ENCODE measurements around the gene FRS3. TPM values are rescaled to one million over a fixed set of nuclear protein-coding genes. Genes with fewer than 3 reads are reported as not detected.

FRS3 gene
- total and polyA plus RNA-seq, 2 experiments from 2014 or later = 1.3 to 3.3 TPM

DNA sequence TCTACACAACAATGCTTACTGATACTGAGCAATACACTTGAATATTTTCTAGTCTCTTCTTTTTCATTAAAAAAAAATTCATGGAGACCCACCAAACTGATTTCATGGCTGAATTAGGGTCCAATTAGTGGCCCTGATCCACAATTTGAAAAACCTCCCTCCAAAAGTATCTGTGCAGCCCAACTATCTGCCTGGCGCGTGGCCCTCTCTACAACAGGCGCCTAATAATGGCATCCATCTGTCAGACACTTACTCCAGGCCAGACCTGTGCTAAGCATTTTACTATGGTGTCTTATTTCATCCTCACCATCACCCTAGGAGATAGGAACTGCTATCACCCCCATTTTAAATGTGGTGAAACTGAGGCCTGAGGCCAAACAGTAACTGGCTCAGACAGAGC, 58.3 kb downstream of the FRS3 start (continued):
- TF ChIP-seq, protein P1, sequence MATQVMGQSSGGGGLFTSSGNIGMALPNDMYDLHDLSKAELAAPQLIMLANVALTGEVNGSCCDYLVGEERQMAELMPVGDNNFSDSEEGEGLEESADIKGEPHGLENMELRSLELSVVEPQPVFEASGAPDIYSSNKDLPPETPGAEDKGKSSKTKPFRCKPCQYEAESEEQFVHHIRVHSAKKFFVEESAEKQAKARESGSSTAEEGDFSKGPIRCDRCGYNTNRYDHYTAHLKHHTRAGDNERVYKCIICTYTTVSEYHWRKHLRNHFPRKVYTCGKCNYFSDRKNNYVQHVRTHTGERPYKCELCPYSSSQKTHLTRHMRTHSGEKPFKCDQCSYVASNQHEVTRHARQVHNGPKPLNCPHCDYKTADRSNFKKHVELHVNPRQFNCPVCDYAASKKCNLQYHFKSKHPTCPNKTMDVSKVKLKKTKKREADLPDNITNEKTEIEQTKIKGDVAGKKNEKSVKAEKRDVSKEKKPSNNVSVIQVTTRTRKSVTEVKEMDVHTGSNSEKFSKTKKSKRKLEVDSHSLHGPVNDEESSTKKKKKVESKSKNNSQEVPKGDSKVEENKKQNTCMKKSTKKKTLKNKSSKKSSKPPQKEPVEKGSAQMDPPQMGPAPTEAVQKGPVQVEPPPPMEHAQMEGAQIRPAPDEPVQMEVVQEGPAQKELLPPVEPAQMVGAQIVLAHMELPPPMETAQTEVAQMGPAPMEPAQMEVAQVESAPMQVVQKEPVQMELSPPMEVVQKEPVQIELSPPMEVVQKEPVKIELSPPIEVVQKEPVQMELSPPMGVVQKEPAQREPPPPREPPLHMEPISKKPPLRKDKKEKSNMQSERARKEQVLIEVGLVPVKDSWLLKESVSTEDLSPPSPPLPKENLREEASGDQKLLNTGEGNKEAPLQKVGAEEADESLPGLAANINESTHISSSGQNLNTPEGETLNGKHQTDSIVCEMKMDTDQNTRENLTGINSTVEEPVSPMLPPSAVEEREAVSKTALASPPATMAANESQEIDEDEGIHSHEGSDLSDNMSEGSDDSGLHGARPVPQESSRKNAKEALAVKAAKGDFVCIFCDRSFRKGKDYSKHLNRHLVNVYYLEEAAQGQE (IDR thresholded peaks at IDR 0.05; ENCODE audit: unreplicated experiment) = no peak
- TF ChIP-seq STAT1 (IDR thresholded peaks at IDR 0.05; ENCODE audit: unreplicated experiment) (no peak), EZH2 (IDR thresholded peaks at IDR 0.05; ENCODE audit: low read depth, unreplicated experiment) (no peak), EZH2phosphoT487 (IDR thresholded peaks at IDR 0.05; ENCODE audit: unreplicated experiment) (no peak), CREB1 (CRISPR knock-in tag; IDR thresholded peaks at IDR 0.05; ENCODE audit: low read depth) (no peak), ZNF114 (CRISPR knock-in tag; IDR thresholded peaks at IDR 0.05) (no peak), POLR2AphosphoS5 (IDR thresholded peaks at IDR 0.05; ENCODE audit: low read depth) (no peak), NANOG (IDR thresholded peaks at IDR 0.05; ENCODE audit: borderline replicate concordance) (no peak)
- TF ChIP-seq, protein P2, sequence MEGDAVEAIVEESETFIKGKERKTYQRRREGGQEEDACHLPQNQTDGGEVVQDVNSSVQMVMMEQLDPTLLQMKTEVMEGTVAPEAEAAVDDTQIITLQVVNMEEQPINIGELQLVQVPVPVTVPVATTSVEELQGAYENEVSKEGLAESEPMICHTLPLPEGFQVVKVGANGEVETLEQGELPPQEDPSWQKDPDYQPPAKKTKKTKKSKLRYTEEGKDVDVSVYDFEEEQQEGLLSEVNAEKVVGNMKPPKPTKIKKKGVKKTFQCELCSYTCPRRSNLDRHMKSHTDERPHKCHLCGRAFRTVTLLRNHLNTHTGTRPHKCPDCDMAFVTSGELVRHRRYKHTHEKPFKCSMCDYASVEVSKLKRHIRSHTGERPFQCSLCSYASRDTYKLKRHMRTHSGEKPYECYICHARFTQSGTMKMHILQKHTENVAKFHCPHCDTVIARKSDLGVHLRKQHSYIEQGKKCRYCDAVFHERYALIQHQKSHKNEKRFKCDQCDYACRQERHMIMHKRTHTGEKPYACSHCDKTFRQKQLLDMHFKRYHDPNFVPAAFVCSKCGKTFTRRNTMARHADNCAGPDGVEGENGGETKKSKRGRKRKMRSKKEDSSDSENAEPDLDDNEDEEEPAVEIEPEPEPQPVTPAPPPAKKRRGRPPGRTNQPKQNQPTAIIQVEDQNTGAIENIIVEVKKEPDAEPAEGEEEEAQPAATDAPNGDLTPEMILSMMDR (conservative IDR thresholded peaks at IDR 0.05; ENCODE audit: low read depth in 2 of 2) = no peak

DNA sequence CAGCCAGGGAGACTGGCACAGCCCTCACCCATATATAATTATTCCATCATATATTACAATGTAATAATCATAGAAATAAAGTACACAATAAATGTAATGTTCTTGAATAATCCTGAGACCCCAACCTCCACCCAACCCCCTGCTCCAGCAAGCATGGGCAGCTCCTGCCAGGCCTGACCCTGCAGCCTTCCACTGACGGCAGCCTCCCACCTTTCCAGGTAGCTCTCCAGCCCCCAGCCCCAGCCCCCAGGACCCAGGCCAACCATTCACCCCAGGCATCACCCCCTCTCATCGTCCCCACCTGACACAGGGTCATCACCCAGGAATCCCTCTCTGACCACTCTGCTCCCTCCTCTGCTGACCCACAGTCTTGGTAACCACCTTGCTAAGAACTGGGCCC, 58.9 kb downstream of the FRS3 start:
- no peaks in the 10 kb centered on the region for H3K36me3 ChIP-seq (ENCODE audit: insufficient read depth)
- H3K27ac ChIP-seq (ENCODE audit: low read depth) = no peak overlapping the region
- H3K4me1 ChIP-seq (ENCODE audit: insufficient read depth) = peaks cover 8% of the 10 kb centered on the region
- H3K9me2 ChIP-seq (ENCODE audit: insufficient read depth) = no peaks in the 10 kb centered on the region
- no peak overlapping the region for H3K4me3 ChIP-seq
- Mint-ChIP-seq H3K4me1 (peaks cover 26% of the 10 kb centered on the region), H3K27me3 (ENCODE audit: insufficient read depth, low read depth, poor library complexity) (peaks cover 3% of the 10 kb centered on the region), H3K36me3 (ENCODE audit: low read depth) (no peaks in the 10 kb centered on the region), H3K27ac (no peak overlapping the region), H3K9me3 (no peaks in the 10 kb centered on the region), H3K4me3 (no peak overlapping the region)
- no peak for DNase-seq (ENCODE audit: low spot score)
- H4K20me1 ChIP-seq (replicated peaks; ENCODE audit: insufficient read depth) = no peaks in the 10 kb centered on the region
- H3K4me2 ChIP-seq = no peak overlapping the region
- no peaks in the 10 kb centered on the region for H3K79me2 ChIP-seq (replicated peaks; ENCODE audit: insufficient read depth)
- no peaks in the 10 kb centered on the region for H3K27me3 ChIP-seq (ENCODE audit: insufficient read depth)
- no peak for TF ChIP-seq CREB1 (CRISPR knock-in tag; IDR thresholded peaks at IDR 0.05; ENCODE audit: low read depth)
- no peak for TF ChIP-seq ZNF114 (CRISPR knock-in tag; IDR thresholded peaks at IDR 0.05)
- no peak for TF ChIP-seq EZH2 (IDR thresholded peaks at IDR 0.05; ENCODE audit: low read depth, unreplicated experiment)
- no peak for TF ChIP-seq EZH2phosphoT487 (IDR thresholded peaks at IDR 0.05; ENCODE audit: unreplicated experiment)
- no peak for TF ChIP-seq ZNF331 (CRISPR knock-in tag; IDR thresholded peaks at IDR 0.05; ENCODE audit: low read depth)
- ATAC-seq = no peak
- H2AFZ ChIP-seq = no peak overlapping the region
- no peaks in the 10 kb centered on the region for H3F3A ChIP-seq (replicated peaks; ENCODE audit: low read depth)

Data from GM23338 (cell line).